Transverse colon (tissue), 4 donors: ENCODE measurements around the gene TTPAL.

Experiments
- CTCF ChIP-seq, 5 experiments: fragments of 200-600 bp in 3 of 5; fragments of 450-650 bp in 2 of 5; sonication (generic) in 3 of 5; IDR thresholded peaks; 1 replicate in 2 of 5; 2 replicates in 3 of 5; pipeline ENCODE4 v1.5.1; 2016 to 2017; ENCODE audit warnings: antibody characterized with exemption in 5 of 5, inconsistent platforms in 3 of 5, mild to moderate bottlenecking in 2 of 5, moderate library complexity in 1 of 5
- EP300 ChIP-seq: sonication (generic); formaldehyde crosslinking; IDR thresholded peaks from one replicate; pipeline ENCODE4 v1.6.1; 2017; ENCODE audit warnings: antibody characterized with exemption, low read depth
- POLR2A ChIP-seq: fragments of 450-650 bp; IDR thresholded peaks from one replicate; pipeline ENCODE4 v1.6.1; 2016; ENCODE audit warnings: antibody characterized with exemption, mild to moderate bottlenecking, moderate library complexity
- POLR2AphosphoS5 ChIP-seq, 3 donors: sonication (generic); formaldehyde crosslinking; IDR thresholded peaks; one replicate each; pipeline ENCODE4 v1.6.1; 2016; ENCODE audit warnings: antibody characterized with exemption in 3 of 3

GRCh38 chr20:44540834-44541233 lies 65.2 kb downstream of the TTPAL start:
- TF ChIP-seq POLR2A = no peak
- TF ChIP-seq CTCF (IDR thresholded peaks at IDR 0.05) = no peak
- no peak for TF ChIP-seq POLR2AphosphoS5 (IDR thresholded peaks at IDR 0.05)
- no peak for TF ChIP-seq EP300
